ENCODE results near the gene TMEM125. TPM values are rescaled to one million over a fixed set of nuclear protein-coding genes. Genes with fewer than 3 reads are reported as not detected.

The TMEM125 gene
- total and polyA plus RNA-seq, 10 of the 15 experiments (the other 5 are each of a cell fraction or from before 2014, with no cell fraction given), result 0.28 TPM; not detected in 9

- DNase-seq (ENCODE audit: low read depth, low spot score) (no peak), ATAC-seq (no peak), FAIRE-seq (no peak)
- Histone ChIP-seq H3K79me2 (ENCODE audit: control insufficient read depth, insufficient read depth, low read length) (no peaks in the 10 kb centered on the region), H3K9ac (ENCODE audit: control insufficient read depth, insufficient read depth, low read length) (no peak overlapping the region), H3K4me3 (no peak overlapping the region), H3K9me3 (replicated peaks; ENCODE audit: control insufficient read depth, insufficient read depth, low read length) (no peaks in the 10 kb centered on the region; the same call in 2 of the 3 replicates), H3K4me1 (ENCODE audit: control insufficient read depth, insufficient read depth, low read length) (no peaks in the 10 kb centered on the region), H3K27me3 (replicated peaks in 1 of 2; ENCODE audit: control insufficient read depth in 2 of 2, insufficient read depth in 2 of 2, low read length in 1 of 2) (no peaks in the 10 kb centered on the region), H3K36me3 (ENCODE audit: control insufficient read depth in 2 of 2, insufficient read depth in 2 of 2, low read length in 1 of 2) (no peaks in the 10 kb centered on the region), H2AFZ (ENCODE audit: control insufficient read depth, low read depth, low read length) (no peak overlapping the region), H3K4me2 (ENCODE audit: control insufficient read depth, insufficient read depth) (no peak overlapping the region), H4K20me1 (ENCODE audit: control insufficient read depth, insufficient read depth) (no peaks in the 10 kb centered on the region), H3K27ac (ENCODE audit: control insufficient read depth, insufficient read depth) (no peak overlapping the region)
- POLR2A ChIA-PET, result no interaction called here
- CTCF ChIA-PET, result interaction anchor here (0.6 kb wide), 1 partner anchor 16 kb away, joined by 4 read pairs; no protein-coding TSS in a partner anchor
- TF ChIP-seq JUNB (IDR thresholded peaks at IDR 0.05), result no peak
- TF ChIP-seq PAX5 (IDR thresholded peaks at IDR 0.05; ENCODE audit: borderline replicate concordance, low read depth, low read length), result no peak
- TF ChIP-seq SUPT20H (IDR thresholded peaks at IDR 0.05; ENCODE audit: borderline replicate concordance, control insufficient read depth, low read depth, low read length), result no peak
- in situ Hi-C loops (cut with MboI) (no loop called here), intact Hi-C loops (cut with micrococcal nuclease; ENCODE audit: unreplicated experiment) (no loop called here)
- SMC1A ChIA-PET (ENCODE audit: uncharacterized antibody, unreplicated experiment), result no interaction called here
- no TSS peak for BruUV-seq (replicated peaks)
- RAD21 ChIA-PET (ENCODE audit: unreplicated experiment), result no interaction called here
- 67% methylated on average over 3 of the region's 3 CpGs for whole genome bisulfite sequencing (ENCODE audit: insufficient coverage, insufficient replicate concordance, low lambda C conversion rate, missing lambda C conversion rate)
These were observed 19.4 kb upstream of the TMEM125 start for GRCh38 chr1:43250351-43250761.

- ChIA-PET SMC1A (ENCODE audit: uncharacterized antibody, unreplicated experiment) (interaction anchor here (1.4 kb wide), 1 partner anchor 13 kb away, joined by 4 read pairs; no protein-coding TSS in a partner anchor), RAD21 (ENCODE audit: unreplicated experiment) (no interaction called here), CTCF (interaction anchor here (0.6 kb wide), 1 partner anchor 16 kb away, joined by 4 read pairs; no protein-coding TSS in a partner anchor), POLR2A (no interaction called here)
- no peak overlapping the region for H3K9ac ChIP-seq (ENCODE audit: control insufficient read depth, insufficient read depth, low read length)
- BruUV-seq (replicated peaks), result no TSS peak
- FAIRE-seq, result no peak
- no peak for DNase-seq (ENCODE audit: low read depth, low spot score)
- no peak for ATAC-seq
- TF ChIP-seq MXI1 (IDR thresholded peaks at IDR 0.05; ENCODE audit: low read depth, low read length) (no peak), SMAD1 (IDR thresholded peaks at IDR 0.05; ENCODE audit: low read depth, partially characterized antibody) (no peak), USF2 (IDR thresholded peaks at IDR 0.05; ENCODE audit: borderline replicate concordance, low read depth, low read length) (no peak)
- H3K27me3 ChIP-seq (replicated peaks in 1 of 2; ENCODE audit: control insufficient read depth in 2 of 2, insufficient read depth in 2 of 2, low read length in 1 of 2), result no peaks in the 10 kb centered on the region
- intact Hi-C loops (cut with micrococcal nuclease; ENCODE audit: unreplicated experiment) (no loop called here), in situ Hi-C loops (cut with MboI) (no loop called here)
- H3K27ac ChIP-seq (ENCODE audit: control insufficient read depth, insufficient read depth), result no peak overlapping the region
- H3K9me3 ChIP-seq (replicated peaks; ENCODE audit: control insufficient read depth, insufficient read depth, low read length), result no peaks in the 10 kb centered on the region; the same call in 2 of the 3 replicates
- WGBS (ENCODE audit: insufficient coverage, insufficient replicate concordance, low lambda C conversion rate, missing lambda C conversion rate), result 61% methylated on average over 5 of the region's 5 CpGs
- no peaks in the 10 kb centered on the region for H4K20me1 ChIP-seq (ENCODE audit: control insufficient read depth, insufficient read depth)
- no peaks in the 10 kb centered on the region for H3K79me2 ChIP-seq (ENCODE audit: control insufficient read depth, insufficient read depth, low read length)
- H2AFZ ChIP-seq (ENCODE audit: control insufficient read depth, low read depth, low read length), result no peak overlapping the region
- no peak overlapping the region for H3K4me2 ChIP-seq (ENCODE audit: control insufficient read depth, insufficient read depth)
- no peaks in the 10 kb centered on the region for H3K4me1 ChIP-seq (ENCODE audit: control insufficient read depth, insufficient read depth, low read length)
- H3K36me3 ChIP-seq (ENCODE audit: control insufficient read depth in 2 of 2, insufficient read depth in 2 of 2, low read length in 1 of 2), result no peaks in the 10 kb centered on the region
- no peak overlapping the region for H3K4me3 ChIP-seq
These were observed 18.8 kb upstream of the TMEM125 start for GRCh38 chr1:43251024-43251423.

Measured in GM12878 (cell line).